ENCODE results near the gene CCDC185.

Gene CCDC185

GRCh38 chr1:223430236-223430635, 37.0 kb downstream of the CCDC185 start:
- no peak for DNase-seq (ENCODE audit: low read depth in 2 of 2)

GRCh38 chr1:223437151-223437550, 43.9 kb downstream of the CCDC185 start:
- no peak for DNase-seq (ENCODE audit: low read depth in 2 of 2)

- no peak for DNase-seq (ENCODE audit: low read depth in 2 of 2)
Observed at GRCh38 chr1:223443397-223443796, 50.2 kb downstream of the CCDC185 start.

GRCh38 chr1:223444411-223444810, 51.2 kb downstream of the CCDC185 start:
- DNase-seq (ENCODE audit: low read depth in 2 of 2) = no peak
